HEK293T (cell line): ENCODE results near the gene C12orf60.

Experiments used
- ARNT ChIP-seq: fragments of 450-650 bp; IDR thresholded peaks from 2 replicates; pipeline ENCODE4 v1.6.1; 2017; ENCODE audit warnings: mild to moderate bottlenecking
- ELF4 ChIP-seq: fragments of 450-650 bp; IDR thresholded peaks from 2 replicates; pipeline ENCODE4 v1.6.1; 2017; ENCODE audit warnings: antibody characterized with exemption
- FOXK2 ChIP-seq: fragments of 450-650 bp; IDR thresholded peaks from 2 replicates; pipeline ENCODE4 v1.6.1; 2016; ENCODE audit warnings: mild to moderate bottlenecking
- NFRKB ChIP-seq: fragments of 450-650 bp; IDR thresholded peaks from 2 replicates; pipeline ENCODE4 v1.6.1; 2016; ENCODE audit warnings: mild to moderate bottlenecking, moderate library complexity
- SP1 ChIP-seq: fragments of 450-650 bp; IDR thresholded peaks from 2 replicates; pipeline ENCODE4 v1.6.1; 2017
- SUZ12 ChIP-seq: fragments of 450-650 bp; IDR thresholded peaks from 2 replicates; pipeline ENCODE4 v1.6.1; 2016; ENCODE audit warnings: mild to moderate bottlenecking
- TARDBP ChIP-seq: fragments of 450-650 bp; IDR thresholded peaks from 2 replicates; pipeline ENCODE4 v1.6.1; 2016
- ZNF384 ChIP-seq: fragments of 450-650 bp; IDR thresholded peaks from 2 replicates; pipeline ENCODE4 v1.6.1; 2016

DNA sequence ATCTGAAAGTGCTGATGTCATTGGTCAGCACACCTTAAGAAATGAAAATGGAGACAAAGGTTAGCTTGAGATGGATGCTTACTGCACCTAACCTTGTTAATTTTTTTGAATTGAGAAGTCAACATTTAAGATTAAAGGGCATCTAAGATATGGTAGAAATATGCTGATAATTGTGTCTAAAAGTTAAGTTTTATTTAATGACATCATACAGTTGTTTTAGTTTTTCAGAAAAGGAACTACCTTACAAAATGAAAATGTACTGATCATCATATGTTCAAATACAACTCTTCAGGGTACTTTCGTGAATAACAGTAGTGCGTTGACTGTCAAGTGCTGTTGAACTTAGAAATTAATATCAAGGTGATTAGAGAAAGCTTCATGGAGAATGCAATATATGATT, 8.0 kb downstream of the C12orf60 start:
- TF ChIP-seq ELF4: no peak
- no peak for TF ChIP-seq ZNF384
- no peak for TF ChIP-seq SUZ12
- TF ChIP-seq SP1: no peak
- no peak for TF ChIP-seq NFRKB
- no peak for TF ChIP-seq TARDBP
- no peak for TF ChIP-seq FOXK2
- no peak for TF ChIP-seq ARNT
